HG03064 (cell line): ENCODE measurements around the gene ZSCAN12.

Source experiments
- ATAC-seq: cut with Tn5 transposase; IDR thresholded peaks from one replicate; pipeline ENCODE4 v1.9.1; 2021; ENCODE audit warnings: low read depth; ENCODE audit not compliant: unreplicated experiment

ZSCAN12 gene

DNA sequence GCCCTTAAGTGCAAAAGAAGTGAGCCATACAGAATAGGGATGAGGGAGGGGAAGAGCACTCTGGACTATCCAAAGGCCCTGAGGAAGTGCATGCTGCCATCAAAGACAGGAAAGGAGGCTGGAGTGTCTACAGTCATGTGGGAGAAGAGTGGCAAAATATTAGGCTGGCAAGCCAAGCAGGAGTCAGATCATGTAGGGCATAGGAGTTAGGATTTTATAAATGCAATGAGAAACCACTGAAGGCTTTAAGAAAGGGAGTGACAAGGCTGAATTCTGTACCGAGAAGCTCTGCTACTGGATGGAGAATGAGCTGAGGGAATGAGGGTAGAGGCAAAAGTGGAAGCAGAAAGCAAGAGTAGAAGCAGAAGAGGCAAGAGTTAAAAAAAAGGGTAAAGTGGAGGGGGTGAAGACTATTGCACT lies 65.9 kb downstream of the ZSCAN12 start:
- ATAC-seq, result no peak

DNA sequence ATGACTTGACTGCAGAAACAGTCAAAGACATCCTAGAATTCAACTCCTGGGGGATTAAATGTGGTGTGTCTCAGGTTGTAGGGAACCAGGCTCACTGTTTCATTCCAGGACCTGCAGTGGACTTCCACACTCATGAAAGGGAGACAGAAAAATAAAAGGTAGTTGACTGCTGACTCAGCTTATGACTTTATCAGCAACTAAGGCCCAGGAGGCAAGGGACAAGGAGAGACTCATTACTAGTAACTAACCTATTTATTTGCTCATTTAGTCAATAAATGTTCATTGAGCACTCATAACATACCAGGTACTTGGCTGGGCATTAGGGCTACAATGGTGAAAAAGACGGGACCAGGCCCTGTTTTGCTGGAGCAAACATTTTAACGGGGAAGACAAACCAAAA lies 66.5 kb downstream of the ZSCAN12 start:
- ATAC-seq, result no peak

DNA sequence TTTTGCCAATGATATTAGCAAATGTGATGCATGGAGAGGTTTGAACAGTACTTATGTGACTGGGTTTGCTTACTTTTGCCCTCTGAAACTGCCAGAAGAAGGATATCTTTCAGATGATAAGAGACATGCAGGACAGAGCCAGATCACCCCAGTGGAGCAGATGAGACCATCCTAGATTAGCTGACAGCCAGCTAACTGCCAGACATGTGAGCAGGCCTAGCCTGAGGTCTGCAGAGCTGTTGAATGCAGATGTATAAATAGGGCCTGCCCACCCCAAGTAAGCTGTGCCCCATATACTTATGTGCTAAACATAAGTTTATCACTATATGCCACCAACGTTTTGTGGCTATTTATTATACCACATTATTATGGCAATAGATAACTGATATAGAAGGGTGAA lies 69.5 kb downstream of the ZSCAN12 start:
- ATAC-seq, result no peak
